NCI-H82 treated with DMSO at 0.1 percent for 48 hours (cell line): ENCODE measurements around the gene SCTR.
A peak's percentile ranks its signal among the peaks of the same experiment; 100 is the strongest.

Experiments
- DNase-seq: peaks from one replicate; lab custom pipeline; 2025; ENCODE audit not compliant: unreplicated experiment; lab: John Stamatoyannopoulos, UW

The SCTR gene

GRCh38 chr2:119523383-119523951, 816 bp downstream of the SCTR start:
- DNase-seq: no peak

- no peak for DNase-seq
Measured at GRCh38 chr2:119522671-119523070, 1.6 kb downstream of the SCTR start.

- no peak for DNase-seq
Measured at GRCh38 chr2:119521433-119522050, 2.7 kb downstream of the SCTR start.

GRCh38 chr2:119520696-119521432, 3.4 kb downstream of the SCTR start:
- no peak for DNase-seq

GRCh38 chr2:119519057-119519408, 5.2 kb downstream of the SCTR start:
- no peak for DNase-seq

- no peak for DNase-seq
Measured at GRCh38 chr2:119518401-119519056, 5.8 kb downstream of the SCTR start.

GRCh38 chr2:119517433-119517832, 6.8 kb downstream of the SCTR start:
- peak; percentile 20 for DNase-seq

GRCh38 chr2:119516121-119516520, 8.2 kb downstream of the SCTR start:
- no peak for DNase-seq

GRCh38 chr2:119513832-119514231, 10.5 kb downstream of the SCTR start:
- DNase-seq: no peak

GRCh38 chr2:119512946-119513345, 11.3 kb downstream of the SCTR start:
- no peak for DNase-seq

- no peak for DNase-seq
Measured at GRCh38 chr2:119511989-119512388, 12.3 kb downstream of the SCTR start.

GRCh38 chr2:119508756-119509155, 15.5 kb downstream of the SCTR start:
- DNase-seq: no peak

- DNase-seq: no peak
Measured at GRCh38 chr2:119496682-119497081, 27.6 kb downstream of the SCTR start.

- DNase-seq: no peak
Measured at GRCh38 chr2:119495948-119496347, 28.3 kb downstream of the SCTR start.

GRCh38 chr2:119494163-119494790, 30.0 kb downstream of the SCTR start:
- DNase-seq: no peak

- no peak for DNase-seq
Measured at GRCh38 chr2:119491776-119492525, 32.3 kb downstream of the SCTR start.

GRCh38 chr2:119490653-119491195, 33.6 kb downstream of the SCTR start:
- DNase-seq: no peak

GRCh38 chr2:119490106-119490505, 34.2 kb downstream of the SCTR start:
- DNase-seq: no peak

GRCh38 chr2:119489232-119489952, 34.9 kb downstream of the SCTR start:
- DNase-seq: no peak
